OCI-LY3 (cell line): ENCODE data around the gene PIEZO2.
"Not testable (repeated sequence)": the region's sequence is repeated elsewhere in the genome, so short reads cannot be mapped to it uniquely, and the experiment has no call there.

Experiments
- H2AFZ ChIP-seq: fragments of 200-600, 300-600 bp; shearing (Covaris generic); 2 replicates; pipeline ENCODE4 v1.6.0; 2014; ENCODE audit warnings: antibody characterized with exemption, low read depth, low read length
- H3K27ac ChIP-seq: fragments of 200-600, 300-600 bp; sonication (generic); 2 replicates; pipeline ENCODE4 v1.5.1; 2014; ENCODE audit warnings: mild to moderate bottlenecking, low read length, moderate library complexity, mixed read lengths
- H3K27me3 ChIP-seq: fragments of 200-600, 300-600 bp; sonication (generic); 2 replicates; pipeline ENCODE4 v1.6.1; 2014; ENCODE audit warnings: low read depth, low read length, mixed read lengths
- H3K36me3 ChIP-seq: fragments of 200-600, 300-600 bp; sonication (generic); replicated peaks from 2 replicates; pipeline ENCODE3; 2014; ENCODE audit warnings: low read depth, low read length, mixed read lengths
- H3K4me1 ChIP-seq: fragments of 300-600, 200-600 bp; sonication (generic); 2 replicates; pipeline ENCODE4 v1.6.1; 2014; ENCODE audit warnings: low read length, mixed read lengths
- H3K4me2 ChIP-seq: fragments of 200-600, 300-600 bp; sonication (generic); 2 replicates; pipeline ENCODE4 v1.6.1; 2014; ENCODE audit warnings: low read length, mixed read lengths
- H3K4me3 ChIP-seq: fragments of 300-600, 200-600 bp; sonication (generic); 2 replicates; pipeline ENCODE4 v1.5.1; 2014; ENCODE audit warnings: antibody characterized with exemption, mild to moderate bottlenecking, low read length, moderate library complexity
- H3K79me2 ChIP-seq: fragments of 300-600, 200-600 bp; shearing (Covaris generic); 2 replicates; pipeline ENCODE4 v1.6.1; 2014; ENCODE audit warnings: mild to moderate bottlenecking, low read length, mixed read lengths
- H3K9ac ChIP-seq: fragments of 300-600, 200-600 bp; shearing (Covaris generic); 2 replicates; pipeline ENCODE4 v1.6.0; 2014; ENCODE audit warnings: mild to moderate bottlenecking, low read length, moderate library complexity
- H3K9me3 ChIP-seq: fragments of 200-600, 300-600 bp; shearing (Covaris generic); 2 replicates; pipeline ENCODE4 v1.6.1; 2014; ENCODE audit warnings: low read length, mixed read lengths; ENCODE audit not compliant: insufficient read depth
- H4K20me1 ChIP-seq: fragments of 200-600, 300-600 bp; sonication (generic); 2 replicates; pipeline ENCODE4 v1.6.1; 2016; ENCODE audit warnings: low read length, mixed read lengths; ENCODE audit not compliant: insufficient read depth
- CTCF ChIP-seq: fragments of 200-600, 300-600 bp; sonication (generic); IDR thresholded peaks from 2 replicates; pipeline ENCODE4 v1.5.1; 2014; ENCODE audit warnings: antibody characterized with exemption, low read length, low read depth
- EZH2phosphoT487 ChIP-seq: fragments of 200-600 bp; shearing (Covaris generic); IDR thresholded peaks from 2 replicates; pipeline ENCODE4 v1.6.1; 2018; ENCODE audit warnings: antibody characterized with exemption, mixed run types, low read depth

PIEZO2 gene

DNA sequence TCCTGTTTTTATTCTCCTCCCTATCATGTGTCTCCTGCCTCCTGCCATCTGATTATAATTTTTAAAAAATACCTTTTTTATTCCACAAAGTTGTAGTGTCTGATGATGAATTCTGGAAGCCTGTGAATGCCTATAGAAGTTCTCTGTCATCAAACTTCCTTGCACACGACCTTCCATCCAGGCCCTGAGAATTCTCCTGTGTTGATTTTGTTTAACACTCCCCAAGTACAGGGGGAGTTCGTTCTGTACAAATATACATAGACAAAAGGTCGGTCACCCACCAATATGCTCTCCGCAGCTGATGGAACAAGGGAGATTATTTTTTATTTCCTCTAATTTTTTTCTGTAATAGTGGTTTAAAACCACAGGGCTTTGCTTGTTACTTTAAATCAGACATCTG, 232.5 kb downstream of the PIEZO2 start:
- Histone ChIP-seq H2AFZ (no peak overlapping the region), H3K27me3 (no peaks in the 10 kb centered on the region)
- TF ChIP-seq CTCF = no peak
- TF ChIP-seq EZH2phosphoT487 = no peak

DNA sequence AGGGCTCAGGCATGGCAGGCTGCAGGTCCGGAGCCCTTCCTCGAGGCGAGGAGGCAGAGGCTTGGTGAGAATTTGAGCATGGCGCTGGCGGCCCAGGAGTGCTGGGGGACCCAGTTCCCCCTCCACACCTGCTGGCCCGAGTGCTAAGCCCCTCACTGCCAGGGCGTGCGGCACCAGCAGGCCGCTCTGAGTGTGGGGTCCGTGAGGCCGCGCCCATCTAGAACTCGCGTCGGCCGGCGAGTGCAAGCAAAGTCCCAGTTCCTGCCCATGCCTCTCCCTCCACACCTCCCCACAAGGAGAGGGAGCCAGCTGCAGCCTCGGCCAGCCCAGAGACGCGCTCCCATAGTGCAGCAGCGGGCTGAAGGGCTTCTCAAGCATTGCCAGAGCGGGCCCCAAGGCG, 233.0 kb downstream of the PIEZO2 start:
- H3K27ac ChIP-seq = no peak overlapping the region
- H3K4me2 ChIP-seq = no peak overlapping the region
- H3K36me3 ChIP-seq = no peaks in the 10 kb centered on the region
- no peak overlapping the region for H2AFZ ChIP-seq
- no peaks in the 10 kb centered on the region for H4K20me1 ChIP-seq
- no peak overlapping the region for H3K9ac ChIP-seq
- TF ChIP-seq CTCF (no peak), EZH2phosphoT487 (no peak)
- no peaks in the 10 kb centered on the region for H3K9me3 ChIP-seq
- no peaks in the 10 kb centered on the region for H3K79me2 ChIP-seq
- H3K4me1 ChIP-seq = no peaks in the 10 kb centered on the region
- no peak overlapping the region for H3K4me3 ChIP-seq
- H3K27me3 ChIP-seq = no peaks in the 10 kb centered on the region

More for the DNA sequence above, 232.5 kb downstream of the PIEZO2 start:
- H3K4me2 ChIP-seq = no peak overlapping the region
- H3K9ac ChIP-seq = no peak overlapping the region
- no peaks in the 10 kb centered on the region for H3K79me2 ChIP-seq
- no peak overlapping the region for H3K27ac ChIP-seq
- no peak overlapping the region for H3K4me3 ChIP-seq
- no peaks in the 10 kb centered on the region for H3K4me1 ChIP-seq
- H3K36me3 ChIP-seq = no peaks in the 10 kb centered on the region
- no peaks in the 10 kb centered on the region for H4K20me1 ChIP-seq
- no peaks in the 10 kb centered on the region for H3K9me3 ChIP-seq

- H3K9ac ChIP-seq, H3K9me3 ChIP-seq, H3K4me1 ChIP-seq, H4K20me1 ChIP-seq, H3K36me3 ChIP-seq, H3K27me3 ChIP-seq, H2AFZ ChIP-seq, H3K27ac ChIP-seq, H3K4me2 ChIP-seq, H3K79me2 ChIP-seq, H3K4me3 ChIP-seq: not testable (repeated sequence)
Observed at GRCh38 chr18:10915748-10916147, 233.6 kb downstream of the PIEZO2 start.

- H3K9ac ChIP-seq, H3K27me3 ChIP-seq, H3K4me2 ChIP-seq, H2AFZ ChIP-seq, H3K27ac ChIP-seq, H3K4me1 ChIP-seq, H3K36me3 ChIP-seq, H3K79me2 ChIP-seq, H4K20me1 ChIP-seq, H3K9me3 ChIP-seq, H3K4me3 ChIP-seq: not testable (repeated sequence)
Observed at GRCh38 chr18:10914610-10915009, 234.8 kb downstream of the PIEZO2 start.

DNA sequence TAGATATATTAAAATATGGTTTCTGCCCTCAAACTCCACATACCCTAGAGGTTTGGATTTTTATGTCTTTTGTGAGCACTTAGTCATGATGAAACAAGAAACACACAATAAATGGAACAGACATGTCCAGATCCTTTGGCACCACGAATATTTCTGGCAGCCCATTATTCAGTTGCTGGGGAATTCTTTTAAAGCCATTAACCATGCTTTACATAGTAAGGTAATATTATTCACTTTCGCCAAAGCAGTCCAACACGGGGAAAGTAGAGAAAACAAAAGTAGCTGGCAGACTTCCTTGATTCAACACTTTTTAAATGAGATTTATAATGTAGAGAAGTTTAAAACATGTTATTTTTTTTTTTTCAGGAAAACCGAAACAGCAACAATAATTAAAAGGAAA, 235.4 kb downstream of the PIEZO2 start:
- no peak for TF ChIP-seq CTCF
- no peak for TF ChIP-seq EZH2phosphoT487
- Histone ChIP-seq H3K4me3 (no peak overlapping the region), H3K9me3 (no peaks in the 10 kb centered on the region), H3K79me2 (no peaks in the 10 kb centered on the region), H4K20me1 (no peaks in the 10 kb centered on the region), H3K9ac (no peak overlapping the region), H3K27me3 (no peaks in the 10 kb centered on the region), H2AFZ (no peak overlapping the region), H3K4me2 (no peak overlapping the region), H3K36me3 (no peaks in the 10 kb centered on the region), H3K4me1 (no peaks in the 10 kb centered on the region), H3K27ac (no peak overlapping the region)
